ES-I3 (cell line): ENCODE data around the gene PUS3.
"Not testable (repeated sequence)": the region's sequence is repeated elsewhere in the genome, so short reads cannot be mapped to it uniquely, and the experiment has no call there.

Experiments
- H3K36me3 ChIP-seq: 2 replicates; pipeline ENCODE4 v1.6.1; 2013; ENCODE audit warnings: mild to moderate bottlenecking, low read length, control low read depth, moderate library complexity; ENCODE audit not compliant: insufficient read depth
- H3K4me1 ChIP-seq: 2 replicates; pipeline ENCODE4 v1.6.1; 2013; ENCODE audit warnings: mild to moderate bottlenecking, control low read depth, low read length; ENCODE audit not compliant: insufficient read depth
- H3K9ac ChIP-seq: 2 replicates; pipeline ENCODE4 v1.6.1; 2013; ENCODE audit warnings: low read depth, mild to moderate bottlenecking, low read length, moderate library complexity
- H3K9me3 ChIP-seq: 2 replicates; pipeline ENCODE4 v1.6.1; 2013; ENCODE audit warnings: mild to moderate bottlenecking, low read length, moderate library complexity; ENCODE audit not compliant: control insufficient read depth, insufficient read depth

Gene PUS3

DNA sequence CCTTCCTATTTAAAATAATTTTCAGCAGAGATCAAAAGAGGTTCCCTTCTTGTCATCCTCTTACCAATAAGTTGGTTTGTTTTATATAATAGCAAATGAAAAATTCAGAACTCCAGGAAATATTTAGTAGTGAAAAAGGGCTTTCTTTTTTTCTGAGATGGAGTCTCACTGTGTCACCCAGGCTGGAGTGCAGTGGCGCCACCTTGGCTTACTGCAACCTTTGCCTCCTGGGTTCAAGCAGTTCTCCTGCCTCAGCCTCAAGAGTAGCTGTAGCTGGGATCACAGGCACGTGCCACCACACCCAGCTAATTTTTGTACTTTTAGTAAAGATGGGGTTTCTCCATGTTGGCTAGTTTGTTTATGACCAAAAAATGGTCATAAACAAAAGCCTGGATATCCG lies 11.6 kb upstream of the PUS3 start:
- not testable (repeated sequence) for H3K36me3 ChIP-seq, H3K4me1 ChIP-seq, H3K9ac ChIP-seq, H3K9me3 ChIP-seq

- Histone ChIP-seq H3K9me3 (no peaks in the 10 kb centered on the region), H3K4me1 (no peaks in the 10 kb centered on the region), H3K9ac (no peak overlapping the region), H3K36me3 (peaks cover 13% of the 10 kb centered on the region; the same call in 1 of the 2 replicates)
Observed at GRCh38 chr11:125910226-125910849, 7.3 kb upstream of the PUS3 start.

DNA sequence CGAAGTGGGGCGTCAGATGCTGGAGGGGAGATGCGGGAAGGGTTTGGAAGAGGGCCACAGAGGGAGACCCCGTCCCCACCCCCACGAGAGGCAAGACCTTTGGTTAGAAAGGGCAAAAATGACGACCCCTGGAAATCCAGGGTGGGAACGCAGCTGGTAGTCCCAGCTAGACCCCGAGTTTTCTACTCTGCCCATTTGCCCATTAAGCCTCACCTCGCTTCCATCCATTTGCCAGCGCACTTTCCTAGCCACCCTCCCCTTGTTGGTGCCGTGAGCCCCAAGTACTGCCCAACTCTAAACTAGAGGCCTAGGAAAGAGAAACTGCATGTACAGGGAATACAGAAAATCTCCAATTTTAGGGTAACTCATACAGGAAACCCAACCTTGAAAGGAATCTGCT lies 1.7 kb upstream of the PUS3 start:
- peaks cover 10% of the 10 kb centered on the region for H3K36me3 ChIP-seq
- peak overlapping the region; percentile 43 for H3K9ac ChIP-seq
- H3K4me1 ChIP-seq = no peaks in the 10 kb centered on the region

DNA sequence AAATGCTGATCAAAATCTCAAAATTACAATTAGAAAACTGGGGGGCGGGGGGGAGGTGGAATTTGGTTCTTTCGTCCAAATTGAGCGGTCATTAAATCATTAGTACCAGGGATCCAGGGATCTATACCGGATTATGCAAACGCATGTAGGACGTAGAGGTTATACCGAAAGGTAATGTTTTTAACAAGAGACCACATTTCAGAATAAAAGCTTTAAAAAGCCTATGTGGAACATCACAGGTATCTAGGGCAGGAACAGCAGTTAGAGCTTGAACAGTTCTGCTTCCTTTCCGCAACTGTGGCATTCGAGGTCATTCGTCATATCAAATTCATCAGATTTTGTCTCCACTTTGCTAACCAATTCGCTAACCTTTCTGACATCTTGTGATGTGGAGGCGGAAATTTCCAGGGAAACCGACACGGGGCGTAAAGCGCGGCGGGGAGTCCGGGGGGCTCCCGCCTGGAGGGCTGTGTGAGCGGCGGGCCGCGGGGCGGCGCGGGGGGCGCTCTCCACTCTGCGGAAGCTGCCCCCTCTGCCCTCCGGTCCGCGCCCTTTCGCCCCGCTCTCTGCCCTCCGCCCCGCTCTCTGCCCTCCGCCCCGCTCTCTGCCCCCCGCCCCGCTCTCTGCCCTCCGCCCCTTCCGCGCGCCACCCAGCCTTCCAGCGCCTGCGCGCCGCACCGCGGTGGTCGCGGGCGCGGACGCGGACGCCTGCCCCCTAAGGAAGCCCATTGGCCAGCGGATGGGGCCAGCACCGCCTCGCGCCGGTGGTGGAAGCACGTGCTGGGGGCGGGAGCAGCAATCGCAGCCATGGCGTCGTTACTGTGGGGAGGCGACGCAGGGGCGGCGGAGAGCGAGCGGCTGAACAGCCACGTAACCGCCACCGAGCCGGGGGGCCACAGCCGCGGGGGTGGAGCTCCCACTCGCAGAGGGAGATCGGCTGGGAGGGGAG lies 979 bp upstream of the PUS3 start, which contains the start of gene DDX25:
TSS of gene DDX25 (plus strand) at position 798 of the 949 bp plus-strand sequence. CDS start at position 808, 10 bp downstream.
- Histone ChIP-seq H3K36me3 (peaks cover 14% of the 10 kb centered on the region), H3K9ac (peak within 1 kb of the TSS; percentile 59), H3K9me3 (no peaks in the 10 kb centered on the region), H3K4me1 (no peaks in the 10 kb centered on the region)

More for the DNA sequence above, 1.7 kb upstream of the PUS3 start:
- no peaks in the 10 kb centered on the region for H3K9me3 ChIP-seq

- Histone ChIP-seq H3K4me1 (no peaks in the 10 kb centered on the region), H3K9me3 (no peaks in the 10 kb centered on the region), H3K36me3 (peaks cover 14% of the 10 kb centered on the region), H3K9ac (peak overlapping the region; percentile 59)
Observed at GRCh38 chr11:125902277-125902926, 604 bp downstream of the PUS3 start.

DNA sequence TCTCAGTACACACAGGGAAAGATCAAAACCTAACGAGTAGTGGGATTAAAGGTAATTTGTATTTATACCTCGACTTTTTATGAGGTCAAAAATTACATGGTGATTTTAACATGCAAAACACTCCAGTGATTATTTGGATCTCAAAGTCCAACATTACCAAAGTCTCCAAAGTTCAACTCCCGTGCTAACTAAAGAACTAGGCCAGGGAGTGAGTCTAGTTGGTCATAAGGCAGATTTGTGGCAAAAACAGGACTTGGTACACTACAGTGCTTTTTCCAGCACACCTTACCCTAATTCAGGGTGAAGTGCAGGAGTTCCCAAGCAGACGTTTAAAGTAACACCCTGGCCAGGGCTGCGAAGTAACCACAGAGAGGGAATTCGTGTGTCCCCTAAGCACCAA lies 1.1 kb downstream of the PUS3 start:
- Histone ChIP-seq H3K9me3 (no peaks in the 10 kb centered on the region), H3K9ac (no peak overlapping the region)

DNA sequence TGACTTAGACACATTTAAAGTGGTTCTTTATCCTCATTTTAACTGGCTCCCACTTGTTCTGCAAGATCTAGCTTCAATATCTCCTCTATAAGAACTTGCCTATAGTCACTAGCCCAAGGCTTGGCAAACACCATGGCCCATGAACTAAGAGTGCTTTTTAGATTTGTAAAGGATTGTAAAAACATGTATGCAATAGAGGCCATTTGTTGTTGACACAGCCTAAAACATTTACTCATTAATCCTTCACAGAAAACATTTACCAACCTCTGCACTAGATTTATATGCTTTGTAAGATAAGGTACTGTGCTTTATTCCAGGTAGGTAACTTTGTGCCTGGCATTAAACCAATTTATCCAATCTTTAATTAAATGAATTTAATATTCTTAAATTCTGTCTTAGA lies 10.0 kb downstream of the PUS3 start:
- H3K4me1 ChIP-seq = no peaks in the 10 kb centered on the region
- no peak overlapping the region for H3K9ac ChIP-seq
- peaks cover 12% of the 10 kb centered on the region for H3K36me3 ChIP-seq
- no peaks in the 10 kb centered on the region for H3K9me3 ChIP-seq

More for the DNA sequence above, 1.1 kb downstream of the PUS3 start:
- no peaks in the 10 kb centered on the region for H3K4me1 ChIP-seq
- H3K36me3 ChIP-seq = peaks cover 12% of the 10 kb centered on the region

GRCh38 chr11:125892071-125892470 lies 10.9 kb downstream of the PUS3 start:
- H3K36me3 ChIP-seq = peaks cover 12% of the 10 kb centered on the region

DNA sequence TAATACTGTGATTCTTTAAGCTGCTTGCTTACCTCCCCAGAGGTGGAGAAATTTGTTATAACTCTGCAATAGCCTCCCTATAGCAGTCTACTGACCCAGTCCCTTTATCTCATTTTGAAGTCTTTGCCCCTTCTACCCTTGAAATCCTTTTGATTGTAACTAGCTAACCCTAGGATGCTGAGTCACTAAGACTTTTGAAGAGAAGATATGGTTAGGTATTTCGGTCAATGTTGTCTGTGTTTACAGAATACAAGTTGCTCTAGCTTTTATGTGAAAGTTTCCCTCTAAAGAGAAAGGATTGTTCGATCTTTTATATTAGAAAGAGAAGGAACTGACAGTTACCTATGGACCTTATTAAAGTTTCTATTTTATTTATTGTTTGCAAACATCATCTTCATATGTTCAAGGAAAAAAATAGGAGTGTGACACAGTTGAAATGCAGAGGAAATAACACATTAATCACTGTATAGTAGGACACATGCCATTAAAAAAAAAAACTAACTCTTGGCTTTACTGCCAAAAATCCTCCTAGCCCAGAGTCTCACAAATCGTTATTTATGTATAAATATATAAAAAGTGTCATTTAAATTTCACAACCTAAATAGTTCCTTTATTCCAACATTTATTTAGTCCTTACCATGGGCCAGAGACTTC lies 12.4 kb downstream of the PUS3 start:
- Histone ChIP-seq H3K9me3 (peaks cover 5% of the 10 kb centered on the region; the same call in 1 of the 2 replicates), H3K9ac (no peak overlapping the region), H3K4me1 (no peaks in the 10 kb centered on the region), H3K36me3 (peaks cover 12% of the 10 kb centered on the region)

More at GRCh38 chr11:125892071-125892470, 10.9 kb downstream of the PUS3 start:
- Histone ChIP-seq H3K9ac (no peak overlapping the region), H3K4me1 (no peaks in the 10 kb centered on the region), H3K9me3 (no peaks in the 10 kb centered on the region)

DNA sequence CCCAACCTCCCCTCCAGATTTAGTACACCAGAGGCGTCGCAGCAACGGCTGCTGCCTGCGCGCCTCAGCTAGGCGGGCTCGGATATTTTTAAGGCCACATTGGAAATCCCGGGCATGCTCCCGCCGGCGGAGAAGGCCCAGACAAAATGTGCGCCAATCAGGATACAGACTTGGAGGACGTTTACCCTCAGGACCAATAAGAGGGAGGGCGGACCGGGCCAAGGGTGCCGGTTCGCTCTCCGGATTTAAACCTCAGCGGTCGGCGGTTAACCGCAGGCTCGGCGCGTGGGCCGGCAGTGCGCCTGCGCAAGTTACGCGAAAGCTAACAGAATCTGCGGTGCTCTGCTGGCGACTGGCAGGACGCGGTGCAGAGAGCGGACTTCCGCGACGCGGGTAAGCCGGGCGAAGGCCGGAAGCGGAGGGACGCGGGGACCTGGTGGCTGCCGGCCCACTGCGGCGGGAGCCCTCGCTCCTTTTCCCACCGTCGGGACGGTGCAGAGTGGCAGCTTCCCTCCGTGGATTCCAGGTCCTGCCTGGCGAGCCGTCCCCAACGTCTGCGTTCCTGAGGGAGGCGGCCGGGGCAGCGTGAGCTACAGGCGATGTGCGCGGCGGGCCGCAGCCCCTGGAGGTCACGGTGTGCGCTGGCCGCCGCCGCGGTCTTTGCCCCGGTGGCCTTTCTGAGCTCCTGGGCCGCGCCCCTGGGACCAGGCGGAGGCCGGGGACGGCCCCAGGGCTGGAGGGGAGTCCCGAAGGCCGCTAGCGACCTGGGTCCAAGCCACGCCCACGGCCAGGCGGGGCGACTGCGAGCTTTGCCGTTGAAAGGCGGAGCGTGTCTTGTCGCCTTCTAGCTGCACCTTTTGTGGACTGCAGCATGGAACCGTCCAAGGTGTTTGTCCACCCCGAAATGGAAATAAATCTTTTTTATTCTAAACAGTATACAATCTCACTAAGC lies 15.4 kb downstream of the PUS3 start, which contains the start of gene HYLS1:
TSS of gene HYLS1 (plus strand) at position 296 of the 952 bp plus-strand sequence. CDS start 11,701 bp downstream, outside the sequence.
- Histone ChIP-seq H3K9ac (peak within 1 kb of the TSS; percentile 75), H3K4me1 (no peaks in the 10 kb centered on the region), H3K9me3 (peaks cover 5% of the 10 kb centered on the region; the same call in 1 of the 2 replicates), H3K36me3 (peaks cover 3% of the 10 kb centered on the region; the same call in 1 of the 2 replicates)

DNA sequence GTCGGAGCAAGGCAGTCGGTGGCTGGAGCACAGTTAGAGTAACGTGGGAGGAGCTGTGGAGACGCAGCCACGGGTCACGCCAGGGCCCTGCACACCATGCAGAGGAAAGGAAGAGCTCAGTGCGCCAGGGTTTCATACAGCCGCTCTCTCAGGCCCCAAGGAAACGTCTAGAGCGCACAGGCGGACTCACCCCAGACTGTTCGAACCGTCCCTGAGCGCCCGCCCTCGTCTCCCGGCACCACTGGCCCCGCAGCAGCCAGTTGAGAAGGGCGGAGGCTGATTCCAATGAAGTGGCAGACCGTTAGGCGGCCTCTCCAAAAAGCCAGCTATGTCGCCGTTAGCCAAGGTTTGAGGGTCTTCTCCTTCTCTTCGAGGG lies 16.0 kb downstream of the PUS3 start:
- H3K9me3 ChIP-seq = peaks cover 5% of the 10 kb centered on the region; the same call in 1 of the 2 replicates
- H3K36me3 ChIP-seq = peaks cover 3% of the 10 kb centered on the region; the same call in 1 of the 2 replicates
- H3K9ac ChIP-seq = peak overlapping the region; percentile 75; the same call in 1 of the 2 replicates
- no peaks in the 10 kb centered on the region for H3K4me1 ChIP-seq

GRCh38 chr11:125883375-125883774 lies 19.6 kb downstream of the PUS3 start:
- no peaks in the 10 kb centered on the region for H3K36me3 ChIP-seq
- H3K4me1 ChIP-seq = no peaks in the 10 kb centered on the region
- peaks cover 5% of the 10 kb centered on the region; the same call in 1 of the 2 replicates for H3K9me3 ChIP-seq
- no peak overlapping the region for H3K9ac ChIP-seq

DNA sequence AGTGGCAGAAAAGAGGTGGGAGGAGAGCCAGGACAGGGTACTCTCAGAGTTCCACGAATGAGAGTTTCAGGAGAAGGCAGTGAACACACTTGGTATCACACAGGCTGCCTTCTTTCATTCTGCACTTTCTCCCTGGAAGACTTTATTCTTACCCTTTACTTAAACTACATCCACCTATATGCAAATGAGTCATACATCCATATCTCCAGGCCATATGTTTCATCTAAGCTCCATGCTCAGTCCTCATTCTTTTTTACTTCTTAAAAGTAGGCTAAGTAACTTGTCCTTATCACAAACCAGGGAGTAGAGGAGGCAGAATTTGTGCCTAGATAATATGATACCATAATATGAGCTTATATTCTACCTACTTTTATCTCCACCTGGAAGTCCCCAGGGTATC lies 21.7 kb downstream of the PUS3 start:
- H3K9ac ChIP-seq = no peak overlapping the region
- H3K9me3 ChIP-seq = peaks cover 3% of the 10 kb centered on the region; the same call in 1 of the 2 replicates
- no peaks in the 10 kb centered on the region for H3K36me3 ChIP-seq

More for the DNA sequence above, 21.7 kb downstream of the PUS3 start:
- no peaks in the 10 kb centered on the region for H3K4me1 ChIP-seq
